Measurements from ENCODE around the gene ENOPH1.
"Not testable (repeated sequence)": the region's sequence is repeated elsewhere in the genome, so short reads cannot be mapped to it uniquely, and the experiment has no call there.

ENOPH1 gene

DNA sequence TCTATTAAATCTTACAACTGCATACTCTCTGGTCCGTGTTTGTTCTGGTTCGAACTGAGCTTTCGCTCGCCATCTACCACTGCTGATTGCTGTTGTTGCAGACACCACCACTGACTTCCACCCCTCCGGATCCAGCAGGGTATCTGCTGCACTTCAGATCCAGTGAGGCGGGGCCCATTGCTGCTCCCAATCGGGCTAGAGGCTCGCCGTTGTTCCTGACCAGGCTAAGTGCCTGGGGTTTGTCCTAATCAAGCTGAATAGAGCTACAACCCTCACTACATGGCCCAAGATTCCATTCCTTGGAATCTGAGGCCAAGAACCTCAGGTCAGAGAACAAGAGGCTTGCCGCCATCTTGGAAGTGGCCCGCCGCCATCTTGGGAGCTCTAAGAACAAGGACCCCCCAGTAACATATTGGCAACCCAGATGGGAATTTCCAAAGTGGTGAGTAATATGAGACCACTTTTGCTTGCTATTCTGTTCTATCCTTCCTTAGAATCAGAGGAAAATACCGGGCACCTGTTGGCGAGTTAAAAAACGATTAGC is 43.3 kb downstream of the ENOPH1 start:
- no peak for DNase-seq

DNA sequence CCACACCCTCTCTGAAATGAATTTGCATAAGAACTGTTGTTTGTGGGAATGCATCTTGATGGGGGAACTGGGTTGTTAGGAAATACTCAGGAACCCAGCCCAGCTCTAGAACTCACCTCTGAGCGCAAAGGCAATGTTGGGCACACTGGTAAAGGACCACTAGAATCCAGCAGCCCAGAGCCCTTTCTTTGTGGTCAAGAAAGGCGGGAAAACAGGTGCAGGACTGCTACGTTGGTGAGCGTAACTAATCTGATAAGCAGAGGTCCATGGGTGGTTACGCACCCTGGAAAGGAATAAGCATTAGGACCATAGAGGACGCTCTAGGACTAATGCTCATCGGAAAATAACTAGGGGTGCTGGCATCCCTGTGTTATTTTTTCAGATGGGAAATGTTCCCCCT is 45.5 kb downstream of the ENOPH1 start:
- not testable (repeated sequence) for DNase-seq

DNA sequence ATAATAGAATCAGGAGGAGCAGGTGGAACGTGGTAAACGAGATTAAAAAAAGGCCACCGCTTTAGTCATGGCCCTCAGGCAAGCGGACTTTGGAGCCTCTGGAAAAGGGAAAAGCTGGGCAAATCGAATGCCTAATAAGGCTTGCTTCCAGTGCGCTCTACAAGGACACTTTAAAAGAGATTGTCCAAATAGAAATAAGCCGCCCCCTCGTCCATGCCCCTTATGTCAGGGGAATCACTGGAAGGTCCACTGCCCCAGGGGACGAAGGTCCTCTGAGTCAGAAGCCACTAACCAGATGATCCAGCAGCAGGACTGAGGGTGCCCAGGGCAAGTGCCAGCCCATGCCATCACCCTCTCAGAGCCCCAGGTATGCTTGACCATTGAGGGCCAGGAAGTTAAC is 47.1 kb downstream of the ENOPH1 start:
- DNase-seq = not testable (repeated sequence)

DNA sequence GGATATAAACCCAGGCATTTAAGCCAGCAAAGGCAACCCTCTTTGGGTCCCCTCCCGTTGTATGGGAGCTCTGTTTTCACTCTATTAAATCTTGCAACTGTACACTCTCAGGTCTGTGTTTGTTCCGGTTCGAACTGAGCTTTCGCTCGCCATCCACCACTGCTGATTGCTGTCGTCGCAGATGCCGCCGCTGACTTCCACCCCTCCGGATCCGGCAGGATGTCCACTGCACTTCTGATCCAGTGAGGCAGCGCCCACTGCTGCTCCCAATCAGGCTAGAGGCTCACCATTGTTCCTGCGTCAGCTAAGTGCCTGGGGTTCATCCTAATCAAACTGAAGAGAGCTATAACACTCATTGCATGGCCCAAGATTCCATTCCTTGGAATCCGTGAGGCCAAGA is 49.2 kb downstream of the ENOPH1 start:
- DNase-seq = no peak

DNA sequence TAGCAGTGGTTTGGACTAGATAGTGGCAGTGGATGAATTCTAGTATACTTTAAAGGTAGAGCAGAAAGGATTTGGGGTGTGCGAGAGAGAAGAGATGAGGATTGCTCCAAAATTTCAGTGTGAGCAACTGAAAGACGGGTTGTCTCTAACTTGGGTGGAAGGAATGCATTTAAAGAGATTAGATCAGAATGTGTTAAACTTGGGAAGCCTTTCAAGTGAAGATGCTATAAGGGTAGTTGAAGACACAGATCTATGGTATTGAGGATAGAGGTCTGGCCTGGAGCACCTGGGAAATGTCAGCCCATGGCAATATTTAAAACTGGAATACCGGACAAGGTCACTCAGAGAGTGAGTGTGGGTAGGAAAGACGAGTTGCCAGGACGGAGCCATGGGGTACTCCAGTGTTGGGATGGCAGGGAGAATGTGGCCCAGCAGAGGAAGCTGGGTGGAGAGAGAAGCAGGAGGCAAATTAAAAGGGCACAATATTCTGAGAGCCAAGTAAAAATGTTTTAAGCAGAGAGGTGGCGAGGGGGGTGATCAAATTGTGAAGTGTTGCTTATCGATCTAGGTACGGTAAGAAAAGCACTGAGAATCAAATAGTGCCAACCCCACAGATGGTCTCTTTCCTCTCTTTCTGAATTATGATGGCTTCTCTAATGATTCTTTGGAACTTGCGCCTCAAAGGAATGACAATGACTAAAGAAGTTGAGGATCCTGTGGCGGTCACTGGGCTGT is 50.5 kb downstream of the ENOPH1 start:
- no peak for DNase-seq

DNA sequence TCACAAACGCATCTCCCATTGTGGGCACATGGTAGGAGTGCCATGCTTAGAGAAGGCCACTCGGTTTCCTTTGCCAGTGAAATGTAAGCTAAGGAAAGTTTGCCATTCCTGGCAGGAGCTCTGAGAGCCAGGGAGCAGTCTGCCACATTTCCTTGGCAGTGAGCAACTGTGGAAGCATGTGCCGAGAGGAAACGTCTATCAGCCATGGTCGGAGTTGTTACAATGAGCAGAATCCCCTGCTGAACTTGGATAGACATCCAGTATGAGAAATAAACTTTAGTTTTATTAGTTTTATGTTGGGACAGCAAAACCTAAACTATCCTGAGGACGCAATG is 51.1 kb downstream of the ENOPH1 start:
- no peak for DNase-seq

DNA sequence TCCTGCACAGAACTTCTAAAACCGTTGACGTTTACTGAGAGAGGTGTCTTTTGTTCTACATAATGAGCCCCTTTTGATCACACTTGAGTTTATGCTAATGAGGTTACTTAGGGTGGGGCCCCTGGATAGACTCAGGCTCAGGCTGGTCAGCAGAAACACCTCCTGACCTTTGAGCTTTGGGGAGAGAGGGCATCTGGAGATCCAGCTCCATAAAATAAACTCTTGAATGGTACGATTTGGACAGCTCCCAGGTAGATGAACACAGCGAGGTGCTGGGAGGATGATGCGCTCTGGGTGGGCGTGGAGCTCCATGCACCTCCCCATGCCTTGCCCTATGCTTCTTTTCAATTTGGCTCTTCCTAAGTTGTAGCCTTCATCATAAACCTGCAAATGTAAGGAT is 52.0 kb downstream of the ENOPH1 start:
- DNase-seq = no peak

DNA sequence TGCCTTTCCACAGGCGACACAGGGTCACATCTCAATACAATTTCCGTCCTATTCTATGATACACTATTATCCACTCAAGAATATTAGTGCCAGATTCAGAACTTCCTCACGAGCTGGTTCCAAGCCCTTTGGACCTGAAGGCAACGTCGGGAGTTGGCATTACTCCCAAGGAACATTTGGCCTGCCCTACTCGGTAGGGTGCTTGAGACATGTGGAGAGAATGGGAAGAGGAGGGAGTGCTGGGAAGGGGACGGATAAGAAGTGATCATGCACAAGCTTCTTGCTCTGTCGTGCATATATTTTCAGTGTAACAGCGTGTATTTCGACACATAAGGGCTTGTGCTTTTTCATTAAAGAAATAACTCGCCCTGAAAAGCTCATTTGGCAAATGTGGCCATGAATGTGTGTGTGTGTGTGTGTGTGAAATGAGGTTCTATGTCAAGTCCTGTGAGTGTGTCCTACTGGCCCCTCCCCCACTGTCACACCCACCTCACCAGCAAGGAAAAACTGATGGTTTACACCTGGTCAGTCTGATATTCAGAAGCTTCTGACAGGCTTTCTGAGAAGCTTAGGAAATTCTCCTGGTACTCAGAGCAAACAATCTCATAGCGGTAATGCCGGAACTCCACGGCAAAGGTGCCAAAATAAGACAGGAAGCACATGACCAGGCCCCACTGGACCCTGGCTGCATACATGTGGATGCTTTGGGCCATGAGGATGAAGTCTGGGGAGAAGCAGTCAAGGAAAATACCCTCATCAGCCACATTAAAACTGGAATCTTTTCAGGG is 54.8 kb downstream of the ENOPH1 start:
- DNase-seq = no peak

DNA sequence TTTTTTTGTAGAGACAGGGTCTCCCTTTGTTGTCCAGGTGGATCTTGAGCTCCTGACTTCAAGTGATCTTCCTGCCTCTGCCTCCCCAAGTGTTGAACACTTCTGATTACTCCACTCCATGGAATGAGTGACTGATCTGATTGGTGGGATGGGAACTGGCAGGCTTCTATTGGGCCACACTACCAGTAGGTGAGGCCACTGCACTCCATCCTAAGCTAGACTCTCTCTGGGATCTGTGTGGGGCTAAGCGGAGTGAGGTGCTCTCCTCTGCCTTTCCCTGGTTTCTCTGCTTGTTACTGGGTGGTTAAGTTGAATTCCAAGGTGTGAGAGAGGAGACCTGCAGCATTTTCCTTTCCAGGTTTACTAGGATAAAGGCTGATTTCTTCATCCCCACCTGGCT is 58.7 kb downstream of the ENOPH1 start:
- no peak for DNase-seq

DNA sequence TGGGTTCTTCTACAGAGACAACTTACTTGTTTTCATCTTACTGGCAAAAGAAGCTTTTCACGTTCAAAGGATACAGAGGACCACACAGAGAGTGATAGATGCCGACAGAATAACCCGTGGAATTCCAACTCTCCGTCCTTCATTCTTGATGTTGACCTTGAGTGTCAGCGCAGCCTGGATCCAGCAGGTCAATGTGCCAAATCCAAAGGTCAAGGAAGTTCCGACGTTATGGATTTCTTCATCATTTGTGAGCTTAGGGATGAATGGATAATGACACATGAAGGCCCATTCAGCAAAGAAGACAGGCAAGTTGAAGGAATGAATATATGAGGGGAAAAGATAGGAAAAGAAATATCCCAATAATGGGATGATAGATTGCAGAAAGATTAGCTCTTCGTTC is 59.6 kb downstream of the ENOPH1 start:
- no peak for DNase-seq

DNA sequence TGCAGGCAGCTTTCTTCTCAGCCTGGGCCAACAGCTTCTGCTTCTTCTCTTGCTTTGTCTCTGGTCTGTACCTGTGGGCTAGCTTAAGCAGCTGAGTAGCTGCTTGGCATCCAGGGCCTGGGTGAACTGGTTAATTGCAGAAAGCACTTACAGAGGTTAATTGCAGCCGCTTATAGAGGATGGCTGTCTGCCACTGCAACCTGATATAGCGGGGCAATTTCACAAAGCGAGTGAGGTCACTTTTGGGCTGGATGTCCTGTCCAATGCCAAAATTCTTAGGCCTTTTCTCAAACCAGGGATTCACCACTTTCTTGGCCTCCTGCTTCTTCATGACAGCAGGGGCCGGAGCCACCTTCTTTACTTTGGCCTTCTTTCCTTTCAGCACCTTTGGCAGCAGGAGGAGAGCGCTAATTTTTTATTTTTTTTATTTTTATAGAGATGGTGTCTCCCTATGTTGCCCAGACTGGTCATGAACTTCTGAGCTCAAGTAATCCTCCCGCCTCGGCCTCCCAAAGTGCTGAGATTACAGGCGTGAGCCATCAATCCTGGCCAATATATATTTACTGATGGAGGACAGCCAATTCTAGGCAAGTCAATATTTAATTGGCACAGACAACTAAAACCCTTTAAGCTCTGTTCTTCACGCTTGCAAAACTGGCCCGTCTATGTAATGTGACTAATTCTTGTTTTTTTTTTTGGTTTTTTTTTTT is 61.0 kb downstream of the ENOPH1 start:
- DNase-seq = no peak

DNA sequence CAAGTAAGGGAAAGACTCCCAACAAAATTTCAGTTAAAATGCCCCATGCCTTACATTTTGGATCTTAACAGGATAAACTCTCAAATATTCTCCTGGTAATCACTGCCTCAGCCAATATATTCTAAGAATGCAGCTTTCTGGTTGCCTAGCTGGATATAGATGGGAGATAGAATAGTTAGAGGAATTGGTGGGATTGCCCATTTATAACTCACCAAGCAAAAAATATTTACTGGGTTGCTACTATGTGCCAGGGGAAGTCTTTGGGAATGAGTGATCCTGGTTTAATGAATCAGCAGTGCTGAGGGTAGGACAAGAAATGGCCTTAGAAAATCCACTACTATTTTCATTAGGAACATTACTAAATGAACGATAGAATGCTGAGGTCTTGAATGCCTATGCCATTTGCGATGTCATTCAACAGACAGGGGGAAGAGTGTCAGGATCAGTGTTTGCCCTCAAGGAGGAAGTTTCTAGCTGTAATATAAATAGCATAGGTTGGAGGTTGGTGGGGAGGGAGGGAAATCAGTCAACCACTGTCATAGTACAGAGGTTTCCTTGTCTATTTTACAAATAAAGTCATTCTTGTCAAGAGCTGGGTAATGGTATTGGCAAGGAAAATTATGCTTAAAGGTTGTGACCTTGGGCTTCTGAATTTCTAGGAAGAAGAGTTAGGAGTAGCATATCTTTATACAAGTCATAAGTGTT is 63.5 kb downstream of the ENOPH1 start:
- DNase-seq = no peak

DNA sequence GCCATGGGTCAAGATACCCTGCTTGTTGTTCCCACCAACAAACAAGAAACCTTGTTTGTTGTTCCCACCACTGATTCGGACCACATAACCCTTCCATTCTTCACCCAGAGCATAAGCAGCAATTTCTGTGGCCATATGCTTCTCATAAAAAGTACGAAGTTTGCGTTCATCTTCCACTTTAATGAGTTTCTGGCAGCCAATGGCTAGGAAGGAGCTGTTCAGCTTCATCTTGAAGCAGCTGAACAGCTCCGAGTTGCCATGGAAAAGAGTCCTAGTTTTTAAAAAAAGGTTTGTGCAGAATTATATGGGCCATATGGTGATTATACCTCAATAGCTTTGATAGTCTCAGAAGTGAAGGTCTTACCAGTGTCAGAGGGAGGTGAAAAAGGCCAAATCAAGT is 65.3 kb downstream of the ENOPH1 start:
- DNase-seq = no peak

DNA sequence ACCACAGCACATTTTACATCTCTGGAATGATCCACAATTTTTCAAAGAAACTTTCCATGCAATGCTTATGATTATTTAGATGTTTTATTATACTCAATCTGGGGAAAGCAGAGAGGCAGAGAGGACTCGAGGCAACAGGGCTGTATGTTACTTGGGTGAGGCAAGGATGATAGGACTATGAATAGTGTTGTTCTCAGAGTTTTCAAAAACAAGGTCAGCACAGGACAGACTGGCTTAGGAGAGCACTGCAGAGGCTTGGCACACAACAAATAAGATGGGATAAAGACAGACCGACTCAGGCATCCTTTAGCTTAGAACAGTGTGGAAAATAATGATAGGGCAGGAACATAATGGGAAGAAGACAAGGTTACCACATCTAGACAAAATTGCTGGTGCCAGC is 66.0 kb downstream of the ENOPH1 start:
- no peak for DNase-seq

DNA sequence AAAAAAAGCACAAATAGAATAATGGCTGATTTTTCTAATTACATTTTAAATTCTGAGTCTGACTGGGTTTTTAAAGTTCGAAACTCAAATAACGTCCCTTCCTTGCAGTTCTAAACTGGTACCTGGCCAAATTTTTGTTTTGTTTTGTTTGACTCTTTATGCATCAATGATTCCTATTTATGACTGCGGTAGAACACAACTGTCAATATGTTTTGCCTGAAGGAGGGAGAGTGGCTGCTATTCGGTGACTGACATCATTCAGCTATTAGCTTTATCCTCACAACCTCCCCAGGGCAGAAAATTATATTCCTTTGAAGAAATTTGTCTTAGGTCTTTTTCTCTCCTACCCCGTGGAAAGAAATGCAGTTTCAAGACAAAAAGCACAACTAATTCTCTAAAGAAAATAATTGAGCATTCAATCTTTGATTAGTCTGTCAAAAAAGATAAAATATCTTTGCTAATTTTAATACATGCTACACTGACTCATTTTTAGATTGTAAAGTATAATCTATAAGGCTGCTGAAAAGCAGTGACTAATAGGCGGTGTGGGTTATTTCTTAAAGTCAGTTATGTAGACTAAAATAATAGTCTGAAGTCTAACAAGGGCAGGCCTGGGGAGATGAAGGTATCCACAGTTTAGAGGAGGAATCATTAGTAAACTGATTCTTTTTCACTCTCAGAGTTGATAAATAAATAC is 69.5 kb downstream of the ENOPH1 start:
- DNase-seq = no peak

DNA sequence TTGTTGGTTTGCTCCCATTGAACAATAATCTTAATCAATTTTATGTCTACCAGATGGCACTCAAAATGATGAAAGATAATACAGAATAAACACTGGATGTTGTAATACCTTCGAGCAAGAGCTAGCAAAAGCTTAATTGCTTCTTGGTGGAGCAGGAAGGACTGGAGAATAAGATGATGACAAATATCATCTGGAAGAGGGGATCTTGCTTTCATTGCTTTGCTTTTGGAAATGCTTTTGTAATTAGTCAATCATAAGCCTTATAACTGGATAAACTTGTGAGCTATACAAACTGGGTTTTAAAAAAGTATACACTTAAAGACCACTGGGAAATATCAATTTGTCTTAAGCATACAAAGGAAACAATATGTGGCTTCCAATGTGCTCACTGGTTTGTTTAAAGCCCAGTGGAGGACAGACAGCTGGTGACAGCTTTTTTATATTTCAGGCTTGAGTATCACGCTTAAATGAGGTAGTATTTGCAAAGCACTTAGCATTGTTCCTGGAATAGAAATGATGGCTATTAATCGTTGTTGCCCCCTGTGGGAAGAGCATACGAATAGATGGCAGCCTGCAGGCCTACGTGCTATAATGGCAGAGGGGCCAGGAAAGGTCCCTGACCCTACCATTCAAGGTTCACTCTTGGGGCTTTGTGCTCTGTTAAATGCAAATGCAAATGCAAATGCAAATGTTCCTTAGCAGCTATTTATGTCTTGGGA is 70.2 kb downstream of the ENOPH1 start:
- DNase-seq = no peak

DNA sequence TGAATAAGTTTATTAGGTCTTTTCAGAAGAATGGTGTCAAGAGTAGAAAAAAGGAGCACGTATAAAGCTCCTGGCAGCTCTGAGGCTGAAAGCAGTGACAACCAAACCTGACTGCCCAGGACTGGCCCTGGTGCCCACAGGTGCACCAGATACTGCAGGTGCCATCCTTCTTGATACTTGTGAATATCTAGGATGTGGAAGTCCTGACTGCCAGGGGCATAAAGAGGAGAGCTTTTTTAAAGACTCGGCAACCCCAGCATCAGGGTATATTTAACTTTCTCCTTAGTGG is 70.7 kb downstream of the ENOPH1 start:
- DNase-seq = no peak

DNA sequence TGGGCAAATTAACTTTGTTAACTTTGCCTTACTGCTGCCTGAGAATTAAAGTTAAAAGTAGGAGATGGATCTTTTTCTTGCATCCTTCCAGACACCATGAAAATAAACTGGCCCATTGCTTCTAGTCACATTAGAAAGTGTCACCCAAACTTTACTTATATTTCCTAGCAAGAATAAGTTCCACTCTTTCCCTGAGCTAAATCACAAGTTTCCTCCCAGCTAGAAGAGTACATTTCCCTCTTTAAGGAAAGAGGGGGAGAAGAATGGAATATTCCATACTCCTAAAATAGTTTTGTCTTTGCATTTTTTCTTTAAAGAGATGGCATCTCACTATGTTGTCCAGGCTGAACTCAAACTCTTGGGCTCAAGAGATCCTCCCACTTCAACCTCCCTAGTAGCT is 77.6 kb downstream of the ENOPH1 start:
- no peak for DNase-seq

DNA sequence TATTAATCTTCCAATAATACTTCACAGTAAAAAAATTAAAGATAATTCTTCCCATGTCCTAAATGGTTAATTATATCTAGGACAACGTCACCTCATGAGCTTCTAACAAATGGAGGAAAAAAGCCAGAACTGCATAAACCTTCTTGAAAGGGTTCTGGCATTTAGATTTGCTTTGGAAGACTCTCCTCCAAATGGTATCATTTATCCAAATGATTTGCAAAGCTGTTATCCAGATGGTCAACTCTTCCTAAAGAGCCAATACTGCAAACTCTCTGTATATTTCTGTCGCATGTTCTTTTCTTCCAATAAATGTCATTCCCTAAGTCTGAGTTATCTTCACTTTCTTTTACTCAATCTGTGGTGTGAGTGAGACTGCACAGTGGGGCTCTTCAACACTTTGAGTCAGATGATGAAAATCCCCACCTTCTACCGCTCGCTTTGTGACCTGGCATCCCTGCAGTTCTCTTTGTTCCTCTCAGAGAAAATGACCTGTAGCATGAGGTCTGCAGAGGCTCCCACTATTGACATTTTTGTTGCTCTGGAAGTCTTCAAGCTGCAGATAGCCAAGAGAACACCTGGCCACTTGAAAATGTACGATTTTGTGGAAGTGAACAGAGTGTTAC is 78.5 kb downstream of the ENOPH1 start:
- no peak for DNase-seq

DNA sequence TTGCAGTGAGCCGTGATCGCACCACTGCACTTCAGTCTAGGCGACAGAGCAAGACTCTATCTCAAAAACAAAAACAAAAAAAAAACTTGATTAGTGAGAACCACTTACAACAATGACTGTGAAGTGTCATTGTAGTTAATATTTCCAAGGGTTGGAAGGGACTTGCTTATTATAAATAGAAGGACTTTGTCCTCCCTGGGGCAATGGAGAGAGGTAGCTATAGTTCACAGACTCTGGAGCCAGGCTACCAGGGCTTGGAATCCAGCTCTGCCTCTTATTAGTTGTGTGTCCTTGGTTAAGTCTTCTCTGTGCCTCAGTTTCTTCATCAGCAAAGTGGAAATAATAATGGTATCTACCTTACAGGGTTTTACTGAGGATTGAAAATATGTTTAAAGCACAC is 79.8 kb downstream of the ENOPH1 start:
- no peak for DNase-seq
